GM12874 (cell line): ENCODE measurements around the gene RAP1A.

Experiments used
- TF ChIP-seq, protein P1 (sequence below): IDR thresholded peaks from 2 replicates; pipeline ENCODE4 v1.5.1; 2011; ENCODE audit warnings: low read depth, mild to moderate bottlenecking, control low read depth, low read length, moderate library complexity; ENCODE audit not compliant: insufficient read depth

The RAP1A gene

DNA sequence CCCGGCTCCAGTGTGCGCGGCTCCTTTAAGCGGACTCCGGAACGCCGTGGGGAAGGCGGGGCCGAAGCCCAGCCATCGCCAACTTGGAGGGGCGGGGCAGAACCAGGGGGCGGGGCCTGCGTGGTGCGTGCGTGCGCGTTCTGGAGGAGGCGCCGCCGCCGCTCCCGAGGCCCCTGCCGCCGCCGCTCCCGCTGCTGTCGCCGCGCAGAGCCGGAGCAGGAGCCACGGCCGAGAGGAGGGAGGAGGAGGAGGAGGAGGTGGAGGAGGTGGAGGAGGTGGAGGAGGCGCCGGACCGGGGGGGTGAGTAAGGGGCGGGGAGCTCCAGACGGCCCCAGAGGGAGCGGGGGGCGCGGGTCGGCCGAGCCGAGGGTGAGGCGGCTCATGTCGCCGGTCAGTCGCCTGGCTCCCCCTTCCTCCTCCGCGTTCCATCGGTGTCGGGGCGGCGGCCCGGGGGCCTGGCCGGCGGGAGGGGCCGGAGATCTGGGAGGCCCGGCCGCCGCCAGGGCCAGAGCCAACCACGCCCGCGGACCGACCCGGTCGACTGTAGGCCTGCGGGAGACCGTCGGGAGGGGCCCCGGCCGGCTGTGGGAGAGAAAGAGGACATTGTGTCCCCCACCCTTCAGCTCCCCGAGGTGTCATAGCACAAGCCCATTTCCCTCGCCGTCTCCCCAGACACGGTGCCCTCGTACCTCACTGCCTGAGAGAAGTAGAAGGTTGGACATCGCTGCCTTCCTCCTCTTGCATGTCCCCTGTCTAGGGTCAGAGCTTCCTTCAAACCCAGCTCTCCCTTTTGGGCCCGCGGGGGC is at the start of gene RAP1A:
RAP1A (plus strand) TSS at position 155 of the 806 bp plus-strand sequence. CDS start 71,572 bp downstream, outside the sequence.
- TF ChIP-seq, protein P1, sequence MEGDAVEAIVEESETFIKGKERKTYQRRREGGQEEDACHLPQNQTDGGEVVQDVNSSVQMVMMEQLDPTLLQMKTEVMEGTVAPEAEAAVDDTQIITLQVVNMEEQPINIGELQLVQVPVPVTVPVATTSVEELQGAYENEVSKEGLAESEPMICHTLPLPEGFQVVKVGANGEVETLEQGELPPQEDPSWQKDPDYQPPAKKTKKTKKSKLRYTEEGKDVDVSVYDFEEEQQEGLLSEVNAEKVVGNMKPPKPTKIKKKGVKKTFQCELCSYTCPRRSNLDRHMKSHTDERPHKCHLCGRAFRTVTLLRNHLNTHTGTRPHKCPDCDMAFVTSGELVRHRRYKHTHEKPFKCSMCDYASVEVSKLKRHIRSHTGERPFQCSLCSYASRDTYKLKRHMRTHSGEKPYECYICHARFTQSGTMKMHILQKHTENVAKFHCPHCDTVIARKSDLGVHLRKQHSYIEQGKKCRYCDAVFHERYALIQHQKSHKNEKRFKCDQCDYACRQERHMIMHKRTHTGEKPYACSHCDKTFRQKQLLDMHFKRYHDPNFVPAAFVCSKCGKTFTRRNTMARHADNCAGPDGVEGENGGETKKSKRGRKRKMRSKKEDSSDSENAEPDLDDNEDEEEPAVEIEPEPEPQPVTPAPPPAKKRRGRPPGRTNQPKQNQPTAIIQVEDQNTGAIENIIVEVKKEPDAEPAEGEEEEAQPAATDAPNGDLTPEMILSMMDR: no peak

DNA sequence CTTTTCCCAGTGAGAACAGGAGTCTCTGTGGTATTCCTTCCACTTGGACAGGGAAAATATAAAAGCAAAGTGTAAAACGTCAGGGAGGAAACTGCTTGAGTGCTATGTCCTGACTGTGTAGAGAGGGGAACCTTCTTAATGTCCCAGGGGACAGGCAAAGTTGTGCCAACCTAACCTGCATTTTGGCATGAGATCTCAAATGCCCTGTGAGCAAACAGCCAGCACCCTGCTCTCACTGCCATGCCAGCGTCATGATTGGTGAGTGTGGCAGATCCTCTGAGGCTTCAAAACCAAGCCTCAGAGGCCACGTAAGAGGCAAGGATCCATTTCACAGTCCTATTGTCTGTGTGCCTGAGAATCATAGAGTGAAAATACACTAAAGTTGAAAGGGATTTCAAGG is 49.7 kb upstream of the RAP1A start:
- TF ChIP-seq, protein P1: no peak

DNA sequence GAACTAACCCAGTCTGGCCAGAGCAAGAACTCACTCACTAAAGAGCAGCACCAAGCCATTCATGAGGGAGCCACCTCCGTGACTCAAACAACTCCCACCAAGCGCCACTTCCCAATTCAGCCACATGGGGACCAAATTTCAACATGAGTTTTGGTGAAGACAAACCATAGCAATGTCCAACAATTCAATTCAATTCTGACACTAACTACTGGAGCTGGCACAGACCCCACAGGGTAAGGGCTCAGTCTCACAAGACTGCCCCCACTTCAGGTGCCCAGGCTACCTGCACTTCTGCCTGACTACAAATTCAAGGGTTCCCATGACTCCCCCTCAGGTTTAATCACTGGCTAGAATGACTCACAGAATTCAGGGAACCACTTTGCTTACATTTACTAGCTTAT is 48.8 kb upstream of the RAP1A start:
- TF ChIP-seq, protein P1: peak; percentile 63

DNA sequence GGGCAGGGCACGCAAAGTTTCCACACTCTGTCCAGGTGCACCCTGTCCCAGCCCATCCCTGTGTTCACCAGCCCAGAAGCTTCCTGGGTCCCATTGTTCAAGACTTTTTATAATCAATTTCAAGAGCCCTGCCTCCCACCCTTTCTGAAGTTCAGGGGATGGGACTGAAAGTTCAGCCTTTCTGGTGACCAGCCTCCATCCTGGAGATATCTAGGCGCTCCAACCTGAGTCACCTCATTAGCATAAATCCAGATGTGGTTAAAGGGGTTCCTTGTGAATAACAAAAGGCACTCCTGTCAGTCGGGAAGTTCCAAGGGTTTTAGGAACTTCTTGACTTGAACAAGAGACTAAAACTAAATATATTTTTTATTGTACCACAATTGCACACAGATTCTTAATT is 48.4 kb upstream of the RAP1A start:
- TF ChIP-seq, protein P1: no peak

DNA sequence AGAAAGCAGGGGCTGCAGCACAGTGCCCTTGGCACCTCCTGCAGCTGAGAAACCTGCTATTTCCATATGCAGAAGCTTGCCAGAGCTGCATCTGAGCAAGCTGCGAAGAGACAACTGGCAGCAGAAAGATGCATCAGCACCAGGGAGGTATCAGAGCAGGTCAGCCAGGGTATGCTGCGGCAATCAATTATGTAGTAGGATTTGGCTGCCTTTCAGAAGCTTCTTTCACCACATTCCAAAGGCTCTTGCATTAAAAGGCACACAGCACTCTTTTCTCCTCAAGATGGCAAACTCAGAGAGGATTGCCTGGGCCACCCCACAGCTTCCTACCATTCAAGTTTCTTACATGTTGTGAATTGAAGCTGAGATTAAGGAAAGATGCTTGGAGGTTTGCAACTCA is 47.6 kb upstream of the RAP1A start:
- TF ChIP-seq, protein P1: no peak

DNA sequence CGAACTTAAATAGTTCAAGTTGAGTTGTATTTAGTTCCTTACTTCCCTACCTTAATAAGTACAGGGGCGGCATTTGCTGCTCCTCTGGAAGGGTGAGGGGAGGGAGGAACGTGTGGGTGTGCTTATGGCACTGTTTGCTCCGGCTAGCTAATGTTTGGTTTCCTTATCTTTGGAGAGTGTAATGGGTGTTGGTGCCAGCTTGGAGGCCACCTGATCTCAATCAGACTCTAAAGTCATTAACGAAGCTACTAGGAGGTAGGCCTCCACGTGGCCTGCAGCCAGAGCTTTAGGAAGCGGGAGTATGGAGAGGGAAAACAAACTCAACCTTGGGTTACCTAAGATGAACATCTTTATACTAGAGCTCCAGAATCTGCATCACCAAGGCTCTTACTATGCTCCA is 43.0 kb upstream of the RAP1A start:
- TF ChIP-seq, protein P1: no peak

DNA sequence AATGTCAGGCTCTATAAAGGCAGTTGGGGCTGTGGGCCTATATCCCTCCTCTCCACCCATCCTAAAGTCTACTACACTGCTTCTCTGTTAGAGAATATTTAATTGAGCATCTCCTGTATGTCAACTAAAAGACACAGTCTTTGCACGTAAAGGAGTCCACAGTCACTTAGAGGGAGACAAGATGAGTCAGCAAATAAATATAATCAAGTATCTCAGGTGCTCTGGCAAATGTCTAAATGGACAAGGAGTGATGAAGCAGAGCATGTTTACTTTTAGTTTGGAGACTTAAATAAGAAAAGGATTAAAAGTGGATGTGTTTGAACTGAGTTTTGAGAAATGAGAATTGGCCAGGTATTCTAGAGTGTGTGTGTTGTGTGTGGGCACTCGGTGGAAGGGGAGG is 41.8 kb upstream of the RAP1A start:
- TF ChIP-seq, protein P1: no peak
